HG03060 (cell line): ENCODE data around the gene LSM6.

Source experiments
- ATAC-seq: cut with Tn5 transposase; IDR thresholded peaks from one replicate; pipeline ENCODE4 v1.9.1; 2021; ENCODE audit warnings: low read depth, moderate number of reproducible peaks; ENCODE audit not compliant: unreplicated experiment

Gene LSM6

GRCh38 chr4:146183209-146183608 is 7.7 kb downstream of the LSM6 start:
- ATAC-seq, result no peak

DNA sequence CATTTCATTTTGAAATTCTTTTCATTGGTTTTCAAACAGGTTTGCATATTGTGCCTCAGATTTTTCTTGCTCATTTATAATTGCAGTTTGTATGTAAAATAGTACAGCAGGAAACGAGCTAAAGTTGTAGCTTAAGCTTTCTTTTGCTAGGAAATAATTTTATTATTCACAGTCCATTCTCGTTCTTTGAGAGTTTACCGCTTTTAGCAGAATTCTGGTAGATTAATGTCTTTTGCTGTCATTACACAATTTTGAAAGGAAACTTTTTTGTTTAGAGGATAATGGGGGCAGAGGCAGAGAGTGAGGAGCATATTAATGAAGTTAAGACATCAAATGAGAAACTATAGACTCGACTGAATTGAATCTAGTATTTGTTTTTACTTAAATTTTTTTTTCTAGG is 10.5 kb downstream of the LSM6 start:
- ATAC-seq, result no peak

DNA sequence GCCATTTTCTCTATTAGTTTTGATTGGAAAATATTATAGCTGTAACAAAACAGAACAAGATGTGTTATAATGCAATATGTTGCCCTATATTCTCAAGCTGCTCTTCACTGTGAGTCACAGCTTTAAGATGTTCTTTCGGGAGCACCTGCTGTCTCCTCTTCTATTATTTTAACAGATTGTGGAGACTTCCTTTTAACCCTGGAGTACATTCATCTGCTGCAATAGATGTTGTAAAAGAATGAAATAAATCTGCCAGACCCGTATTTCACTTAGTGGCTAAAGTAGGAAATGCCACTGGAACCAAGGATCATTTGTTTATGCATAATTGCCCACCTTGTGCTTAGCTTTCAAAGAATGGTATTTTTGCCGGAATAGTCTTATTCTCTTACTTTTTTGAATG is 11.1 kb downstream of the LSM6 start:
- no peak for ATAC-seq

DNA sequence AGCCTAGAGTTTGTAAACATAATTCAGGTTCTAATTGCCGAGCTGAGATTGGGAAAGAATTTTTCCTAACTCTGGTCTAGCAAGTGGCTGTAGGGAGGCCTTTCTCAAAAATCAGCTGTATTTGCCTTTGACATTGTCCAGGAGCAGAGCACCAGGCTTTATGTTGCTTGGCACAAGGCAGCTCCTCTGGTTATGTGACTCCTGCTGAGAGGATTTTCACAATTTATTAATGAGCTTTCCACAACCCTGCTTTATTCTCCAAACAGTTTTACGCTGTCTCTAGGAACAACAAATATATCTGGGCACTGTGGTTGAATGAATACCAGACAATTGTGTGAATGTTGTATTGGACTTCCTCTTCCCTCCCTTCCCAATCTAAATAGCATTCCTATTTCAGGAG is 14.9 kb downstream of the LSM6 start:
- ATAC-seq, result no peak

DNA sequence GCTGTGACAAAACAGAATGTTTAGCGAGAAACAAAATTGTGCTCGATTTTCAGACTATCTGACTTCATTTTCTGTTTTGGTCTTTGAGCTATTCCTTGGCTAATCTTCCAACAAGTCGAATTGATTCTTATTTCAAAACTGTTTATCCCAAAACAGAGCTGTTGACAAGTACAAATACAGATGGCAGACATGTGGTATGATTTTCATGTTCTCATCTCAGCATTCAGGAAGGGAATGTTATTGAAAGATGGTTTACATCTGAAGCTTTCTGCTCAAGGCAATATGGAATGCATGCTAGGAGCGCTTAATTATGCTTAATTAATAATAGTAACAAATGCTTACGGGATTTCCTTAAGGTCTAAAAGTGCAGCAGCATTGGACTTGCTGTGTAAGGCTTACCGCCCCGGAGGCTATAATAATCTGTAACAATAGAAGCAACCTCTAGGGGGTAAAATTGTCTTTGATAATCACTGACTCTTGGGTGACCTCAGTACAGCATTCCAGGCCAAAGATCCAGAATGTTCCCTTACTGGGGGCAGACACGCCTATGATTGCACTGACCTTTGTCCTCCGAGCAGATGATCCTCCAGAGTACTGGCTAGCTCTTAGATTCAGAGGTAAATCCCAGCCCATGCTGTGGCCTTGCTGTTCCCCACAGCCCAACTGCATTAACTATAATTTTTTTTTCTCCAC is 16.4 kb downstream of the LSM6 start:
- no peak for ATAC-seq

DNA sequence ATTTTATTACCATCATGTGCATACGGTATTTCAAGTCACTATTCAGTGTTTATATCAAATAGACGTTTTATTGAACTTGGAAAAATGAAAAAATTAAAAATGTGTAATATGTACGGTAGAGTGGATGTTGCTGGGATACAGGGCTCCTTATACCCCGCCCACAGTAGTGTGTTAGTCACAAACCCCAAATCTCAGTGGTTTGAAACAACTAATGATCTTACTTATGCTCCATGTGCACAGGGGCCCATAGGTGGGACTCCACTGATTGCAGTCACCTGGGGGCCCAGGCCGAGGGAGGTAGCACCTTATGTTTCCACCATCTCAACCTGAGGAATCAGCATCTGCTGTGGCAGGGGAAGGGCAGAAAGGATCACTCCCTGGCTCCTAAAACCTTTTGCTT is 18.1 kb downstream of the LSM6 start:
- no peak for ATAC-seq

DNA sequence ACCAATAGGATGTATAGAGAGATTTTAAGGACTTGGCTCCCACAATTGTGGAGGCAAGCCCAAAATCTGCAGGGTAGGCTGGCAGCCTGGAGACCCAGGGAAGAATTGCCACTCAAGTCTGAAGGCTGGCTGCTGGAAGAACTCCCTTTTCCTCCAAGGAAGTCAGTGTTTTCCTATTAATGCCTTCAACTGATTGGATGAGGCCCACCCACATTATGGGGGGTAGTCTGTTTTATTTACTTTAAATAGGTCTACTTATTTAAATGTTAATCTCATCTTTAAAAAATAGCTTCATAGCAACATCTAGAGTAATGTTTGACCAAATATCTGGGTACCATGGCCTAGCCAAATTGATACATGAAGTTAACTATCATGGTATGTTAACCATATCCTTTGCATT is 18.7 kb downstream of the LSM6 start:
- ATAC-seq, result no peak

- no peak for ATAC-seq
Observed at GRCh38 chr4:146202665-146203064, 27.1 kb downstream of the LSM6 start.

- no peak for ATAC-seq
Observed at GRCh38 chr4:146207410-146207809, 31.9 kb downstream of the LSM6 start.

GRCh38 chr4:146210890-146211289 is 35.4 kb downstream of the LSM6 start:
- ATAC-seq, result no peak

DNA sequence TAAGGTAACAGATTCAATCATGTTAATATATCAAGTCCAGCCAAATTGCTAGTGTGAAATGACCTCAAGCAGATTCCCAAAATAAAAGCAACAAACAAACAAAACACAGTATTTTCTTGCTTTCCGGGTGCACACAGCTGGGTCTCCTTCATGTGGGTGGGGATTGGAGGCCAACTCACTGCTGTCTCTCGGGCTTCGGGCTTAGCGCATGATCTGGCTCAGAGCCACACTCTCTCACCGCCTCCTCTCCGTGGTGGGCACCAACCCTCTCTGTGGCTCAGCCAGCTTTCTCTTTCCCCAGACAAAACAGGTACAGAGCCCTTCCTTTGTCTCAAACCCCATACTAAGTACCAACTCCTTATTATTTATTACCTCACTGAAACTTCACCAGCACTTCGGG is 35.9 kb downstream of the LSM6 start:
- no peak for ATAC-seq

DNA sequence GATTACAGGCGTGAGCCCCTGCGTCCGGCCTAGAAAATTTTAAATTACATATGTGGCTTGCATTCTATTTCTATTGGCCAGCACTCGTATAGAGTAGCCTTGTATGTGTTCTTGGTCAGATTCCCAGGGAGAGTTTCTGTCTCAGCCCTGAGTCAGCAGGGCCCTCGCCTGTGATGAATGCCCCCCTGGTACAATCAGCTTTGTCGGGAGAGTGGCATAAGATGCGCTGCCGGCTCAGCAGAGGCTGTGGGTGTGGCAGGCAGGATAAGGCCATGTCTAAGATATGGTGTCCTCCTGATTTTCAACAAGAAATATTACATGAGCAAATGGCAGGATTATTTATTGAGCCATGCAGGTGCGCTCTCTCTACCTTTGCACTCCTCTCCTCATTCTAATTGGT is 37.3 kb downstream of the LSM6 start:
- ATAC-seq, result no peak

DNA sequence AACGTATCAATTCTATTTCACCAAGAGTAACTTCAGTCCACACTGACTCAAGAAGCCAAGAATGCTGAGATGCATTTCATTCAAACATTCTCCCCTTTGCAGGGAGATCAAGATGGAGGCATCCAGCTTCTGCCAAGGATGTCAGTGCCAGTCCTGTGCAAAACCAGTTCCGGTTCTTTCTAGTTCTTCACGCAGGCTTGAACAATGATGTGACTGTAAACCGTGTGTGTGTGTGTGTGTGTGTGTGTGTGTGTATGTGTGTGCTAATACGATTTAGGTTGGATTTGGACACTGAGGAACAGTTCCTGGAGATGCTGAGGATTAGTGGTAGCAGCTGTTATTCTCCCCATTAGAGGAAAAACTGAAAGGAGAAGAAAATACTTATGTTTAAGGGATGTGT is 38.7 kb downstream of the LSM6 start, which contains the start of gene REELD1:
Gene REELD1 (plus strand): TSS at position 301 of the 400 bp plus-strand sequence. CDS start 2,415 bp downstream, outside the sequence.
- ATAC-seq, result no peak

GRCh38 chr4:146222313-146222712 is 46.8 kb downstream of the LSM6 start:
- ATAC-seq, result no peak

DNA sequence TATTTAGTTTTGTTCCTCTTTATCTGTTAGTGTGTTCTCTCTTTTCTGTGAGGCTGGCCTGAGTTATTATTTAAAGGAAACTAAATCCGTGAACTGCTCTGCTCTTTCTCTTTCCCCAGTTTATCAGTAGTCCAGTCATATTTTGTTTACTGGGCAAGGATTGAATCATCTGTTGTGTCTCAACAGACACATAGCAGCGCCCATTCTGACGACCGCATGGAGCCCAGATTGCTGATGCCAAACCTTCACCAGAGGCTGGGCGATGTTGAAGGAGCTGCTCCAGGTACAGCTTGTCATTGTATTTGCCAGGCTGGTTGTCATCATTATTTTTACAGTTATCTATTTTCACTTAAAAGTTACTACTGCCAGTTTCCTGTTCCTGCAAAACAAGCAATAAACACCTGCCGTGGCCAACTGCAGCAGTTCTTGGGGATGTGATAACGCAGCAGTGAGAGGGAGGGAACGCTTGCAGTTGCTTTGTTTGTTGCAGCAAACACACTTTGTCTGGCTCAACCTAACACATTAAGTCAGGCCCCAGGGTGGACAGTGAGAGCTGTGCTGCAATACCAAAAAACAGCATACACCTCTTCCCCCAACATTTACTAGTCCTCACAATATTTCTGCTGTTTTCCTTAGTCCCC is 48.9 kb downstream of the LSM6 start:
- no peak for ATAC-seq

DNA sequence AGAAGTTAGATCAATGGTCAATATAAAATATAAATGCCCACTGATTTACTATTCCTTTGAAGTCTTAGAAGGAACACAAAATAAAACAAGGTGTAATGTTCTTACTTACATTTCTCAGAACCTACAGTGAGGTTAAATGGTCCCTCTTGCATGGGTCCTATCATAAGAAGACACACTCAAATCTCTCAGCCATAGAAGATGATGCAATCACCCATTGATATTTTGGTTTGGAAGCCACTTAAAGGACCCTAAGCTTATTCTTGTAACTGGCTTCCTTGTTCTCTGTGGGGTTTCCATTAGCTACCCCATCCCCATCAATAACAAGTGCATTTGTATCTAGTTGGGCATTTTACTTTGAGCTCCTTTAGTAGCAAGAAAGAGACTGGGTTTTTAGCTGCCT is 53.9 kb downstream of the LSM6 start:
- ATAC-seq, result no peak

- no peak for ATAC-seq
Observed at GRCh38 chr4:146232131-146232722, 56.7 kb downstream of the LSM6 start.

DNA sequence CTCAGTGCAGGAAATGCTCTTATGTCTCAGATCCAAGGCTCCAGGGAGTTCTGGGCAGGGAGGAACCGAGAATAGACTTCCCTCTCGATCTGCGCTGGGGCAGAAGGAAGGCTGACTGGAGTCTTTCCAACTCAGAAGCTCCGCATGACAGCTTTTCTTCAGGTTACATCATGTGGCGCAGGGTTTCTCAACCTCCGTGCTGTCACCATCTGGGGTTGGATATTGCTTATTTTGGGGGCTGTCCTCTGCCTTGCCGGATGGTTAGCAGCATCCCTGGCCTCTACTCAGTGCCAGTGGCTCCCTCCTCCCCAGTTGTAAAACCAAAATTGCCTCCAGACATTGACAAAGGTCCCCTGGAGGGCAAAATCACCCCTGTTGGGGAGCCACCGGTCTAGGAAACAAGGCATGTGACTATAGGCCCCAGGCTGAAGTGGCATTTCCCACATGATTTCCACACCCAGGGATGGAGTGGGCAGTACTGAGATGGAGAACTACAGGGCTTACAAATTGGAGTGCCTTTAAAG is 60.2 kb downstream of the LSM6 start:
- no peak for ATAC-seq

GRCh38 chr4:146236216-146236615 is 60.7 kb downstream of the LSM6 start:
- no peak for ATAC-seq

DNA sequence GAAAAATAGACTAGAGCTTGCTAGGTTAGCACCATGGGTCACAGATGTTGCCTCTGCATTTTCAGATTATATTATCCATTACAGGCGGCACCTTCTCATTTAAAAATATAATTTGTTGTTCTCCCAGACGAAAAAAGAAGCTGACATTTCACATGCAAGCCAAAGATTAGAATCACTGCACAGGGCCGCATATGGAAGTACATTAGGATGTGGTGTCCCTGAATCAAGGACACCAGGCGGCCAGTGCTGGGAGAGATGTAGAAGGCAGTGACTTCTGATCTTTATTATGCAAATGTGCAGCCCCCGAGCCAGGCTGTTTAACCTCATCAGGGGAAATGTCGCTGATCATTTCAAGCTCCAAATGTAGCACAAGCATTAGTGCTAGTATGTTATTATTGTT is 61.6 kb downstream of the LSM6 start:
- no peak for ATAC-seq

- no peak for ATAC-seq
Observed at GRCh38 chr4:146238107-146238506, 62.6 kb downstream of the LSM6 start.
